ENCODE results near the gene ENKD1. TPM values are rescaled to one million over a fixed set of nuclear protein-coding genes. Genes with fewer than 3 reads are reported as not detected.

The ENKD1 gene
- total and polyA plus RNA-seq, 2 of the 13 experiments (the other 11 are each of a cell fraction or from before 2014, with no cell fraction given), result 10.8 to 20.8 TPM

GRCh38 chr16:67667817-67668494, 1.4 kb upstream of the ENKD1 start (continued):
- TF ChIP-seq CERS6 (CRISPR knock-in tag; IDR thresholded peaks at IDR 0.05), result no peak
- no peak for TF ChIP-seq ZNF670 (CRISPR knock-in tag; IDR thresholded peaks at IDR 0.05; ENCODE audit: borderline replicate concordance)
- no peak; the same call in 1 of the 2 replicates for TF ChIP-seq SMYD3 (CRISPR knock-in tag; IDR thresholded peaks at IDR 0.05)
- TF ChIP-seq GMEB1 (CRISPR knock-in tag; IDR thresholded peaks at IDR 0.05; ENCODE audit: borderline replicate concordance), result peak; percentile 27; the same call in 1 of the 2 replicates
- peak; percentile 44; the same call in 1 of the 2 replicates for TF ChIP-seq ZBTB14 (CRISPR knock-in tag; IDR thresholded peaks at IDR 0.05)
- TF ChIP-seq MIXL1 (CRISPR knock-in tag; IDR thresholded peaks at IDR 0.05), result 0 out of 2 replicates have a peak, but pooled peaks have one; percentile 42
- no peak for TF ChIP-seq BATF2 (CRISPR knock-in tag; IDR thresholded peaks at IDR 0.05)
- peak; percentile 72; the same call in 1 of the 2 replicates for TF ChIP-seq ZNF580 (CRISPR knock-in tag; IDR thresholded peaks at IDR 0.05; ENCODE audit: borderline replicate concordance, low read depth)
- TF ChIP-seq TCF7 (IDR thresholded peaks at IDR 0.05; ENCODE audit: low read depth), result no peak
- TF ChIP-seq FOSL1 (CRISPR knock-in tag; IDR thresholded peaks at IDR 0.05; ENCODE audit: borderline replicate concordance), result no peak
- peak; percentile 17; the same call in 1 of the 2 replicates for TF ChIP-seq TOPORS (CRISPR knock-in tag; IDR thresholded peaks at IDR 0.05)
- TF ChIP-seq FOXA3 (CRISPR knock-in tag; IDR thresholded peaks at IDR 0.05), result peak; percentile 53; the same call in 1 of the 2 replicates
- peak; percentile 17; the same call in 1 of the 2 replicates for TF ChIP-seq MTERF4 (CRISPR knock-in tag; IDR thresholded peaks at IDR 0.05)
- TF ChIP-seq ZNF275 (CRISPR knock-in tag; IDR thresholded peaks at IDR 0.05; ENCODE audit: borderline replicate concordance), result no peak; the same call in 1 of the 2 replicates
- TF ChIP-seq HMG20A (CRISPR knock-in tag; IDR thresholded peaks at IDR 0.05; ENCODE audit: borderline replicate concordance), result no peak
- TF ChIP-seq GTF2F1 (IDR thresholded peaks at IDR 0.05; ENCODE audit: low read length), result no peak
- TF ChIP-seq ZNF703 (CRISPR knock-in tag; IDR thresholded peaks at IDR 0.05; ENCODE audit: borderline replicate concordance), result no peak
- TF ChIP-seq ZC3H13 (CRISPR knock-in tag; IDR thresholded peaks at IDR 0.05), result peak; percentile 60; the same call in 1 of the 2 replicates
- TF ChIP-seq GMEB2 (CRISPR knock-in tag; IDR thresholded peaks at IDR 0.05; ENCODE audit: low read depth), result no peak
- TF ChIP-seq POLR2A (IDR thresholded peaks at IDR 0.05; ENCODE audit: insufficient read depth in 1 of 2, low read depth in 2 of 2, low read length in 2 of 2), result peak in 1 of 2 experiments; percentile 24; a peak in 1 of 4 replicates
- peak; percentile 73; the same call in 1 of the 2 replicates for TF ChIP-seq ZBTB7B (CRISPR knock-in tag; IDR thresholded peaks at IDR 0.05)

All from HepG2 (cell line).